COLO668 (cell line): ENCODE data around the gene DYDC1.
"Not testable (repeated sequence)": the region's sequence is repeated elsewhere in the genome, so short reads cannot be mapped to it uniquely, and the experiment has no call there.

Experiments used
- DNase-seq: peaks from one replicate; lab custom pipeline; 2025; ENCODE audit not compliant: unreplicated experiment; lab: John Stamatoyannopoulos, UW

Gene DYDC1

GRCh38 chr10:80344912-80345311 lies 11.6 kb downstream of the DYDC1 start:
- DNase-seq = no peak

- no peak for DNase-seq
Observed at GRCh38 chr10:80344276-80344675, 12.3 kb downstream of the DYDC1 start.

- no peak for DNase-seq
Observed at GRCh38 chr10:80333983-80334382, 22.6 kb downstream of the DYDC1 start.

GRCh38 chr10:80324891-80325364 lies 31.6 kb downstream of the DYDC1 start:
- DNase-seq = no peak

- no peak for DNase-seq
Observed at GRCh38 chr10:80324086-80324485, 32.5 kb downstream of the DYDC1 start.

GRCh38 chr10:80323311-80323710 lies 33.2 kb downstream of the DYDC1 start:
- no peak for DNase-seq

- DNase-seq = no peak
Observed at GRCh38 chr10:80322711-80323110, 33.8 kb downstream of the DYDC1 start.

GRCh38 chr10:80322158-80322557 lies 34.4 kb downstream of the DYDC1 start:
- no peak for DNase-seq

GRCh38 chr10:80321183-80321582 lies 35.4 kb downstream of the DYDC1 start:
- no peak for DNase-seq

- no peak for DNase-seq
Observed at GRCh38 chr10:80320377-80320776, 36.2 kb downstream of the DYDC1 start.

- no peak for DNase-seq
Observed at GRCh38 chr10:80319725-80320290, 36.7 kb downstream of the DYDC1 start.

- no peak for DNase-seq
Observed at GRCh38 chr10:80319318-80319717, 37.2 kb downstream of the DYDC1 start.

- no peak for DNase-seq
Observed at GRCh38 chr10:80318742-80319141, 37.8 kb downstream of the DYDC1 start.

- DNase-seq = no peak
Observed at GRCh38 chr10:80315391-80315790, 41.2 kb downstream of the DYDC1 start.

- DNase-seq = no peak
Observed at GRCh38 chr10:80313523-80313922, 43.0 kb downstream of the DYDC1 start.

- DNase-seq = not testable (repeated sequence)
Observed at GRCh38 chr10:80305989-80306388, 50.6 kb downstream of the DYDC1 start.

- no peak for DNase-seq
Observed at GRCh38 chr10:80296942-80297341, 59.6 kb downstream of the DYDC1 start.

- no peak for DNase-seq
Observed at GRCh38 chr10:80292607-80293239, 63.8 kb downstream of the DYDC1 start.

- DNase-seq = no peak
Observed at GRCh38 chr10:80290474-80291220, 65.9 kb downstream of the DYDC1 start.

- no peak for DNase-seq
Observed at GRCh38 chr10:80289451-80290287, 66.9 kb downstream of the DYDC1 start, which contains the start of gene MAT1A. Gene MAT1A, minus strand, starts transcription at chr10:80289658. Its CDS starts 235 bp downstream, at chr10:80289423.

GRCh38 chr10:80288849-80289248 lies 67.7 kb downstream of the DYDC1 start:
- no peak for DNase-seq
